K562 (cell line): ENCODE data around the gene TUBB4B.

Experiments used
- CTBP1 ChIP-seq: fragments of 450-650 bp; IDR thresholded peaks from 2 replicates; pipeline ENCODE4 v1.6.1; 2016; ENCODE audit warnings: borderline replicate concordance
- SMARCE1 ChIP-seq: fragments of 450-650 bp; IDR thresholded peaks from 2 replicates; pipeline ENCODE4 v1.7.1; 2016; ENCODE audit warnings: mild to moderate bottlenecking
- TF ChIP-seq, protein P1 (sequence below): fragments of 450-650 bp; IDR thresholded peaks from 2 replicates; pipeline ENCODE4 v1.6.1; 2018; ENCODE audit not compliant: partially characterized antibody

DNA sequence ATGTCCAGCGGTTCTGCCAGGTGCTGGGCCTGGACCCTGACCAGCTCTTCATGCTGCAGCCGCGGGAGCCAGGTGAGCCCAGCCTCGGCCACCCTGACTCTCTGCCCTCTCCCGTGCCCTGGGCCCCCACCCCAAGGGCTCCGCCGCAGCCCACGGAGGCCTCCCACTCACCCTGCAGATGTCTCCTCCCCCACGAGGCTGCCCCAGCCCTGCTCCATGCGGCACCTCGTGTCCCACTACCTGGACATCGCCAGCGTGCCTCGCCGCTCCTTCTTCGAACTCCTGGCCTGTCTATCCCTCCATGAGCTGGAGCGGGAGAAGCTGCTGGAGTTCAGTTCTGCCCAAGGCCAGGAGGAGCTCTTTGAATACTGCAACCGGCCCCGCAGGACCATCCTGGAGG is 26.5 kb upstream of the TUBB4B start:
- no peak for TF ChIP-seq CTBP1
- no peak for TF ChIP-seq SMARCE1
- TF ChIP-seq, protein P1, sequence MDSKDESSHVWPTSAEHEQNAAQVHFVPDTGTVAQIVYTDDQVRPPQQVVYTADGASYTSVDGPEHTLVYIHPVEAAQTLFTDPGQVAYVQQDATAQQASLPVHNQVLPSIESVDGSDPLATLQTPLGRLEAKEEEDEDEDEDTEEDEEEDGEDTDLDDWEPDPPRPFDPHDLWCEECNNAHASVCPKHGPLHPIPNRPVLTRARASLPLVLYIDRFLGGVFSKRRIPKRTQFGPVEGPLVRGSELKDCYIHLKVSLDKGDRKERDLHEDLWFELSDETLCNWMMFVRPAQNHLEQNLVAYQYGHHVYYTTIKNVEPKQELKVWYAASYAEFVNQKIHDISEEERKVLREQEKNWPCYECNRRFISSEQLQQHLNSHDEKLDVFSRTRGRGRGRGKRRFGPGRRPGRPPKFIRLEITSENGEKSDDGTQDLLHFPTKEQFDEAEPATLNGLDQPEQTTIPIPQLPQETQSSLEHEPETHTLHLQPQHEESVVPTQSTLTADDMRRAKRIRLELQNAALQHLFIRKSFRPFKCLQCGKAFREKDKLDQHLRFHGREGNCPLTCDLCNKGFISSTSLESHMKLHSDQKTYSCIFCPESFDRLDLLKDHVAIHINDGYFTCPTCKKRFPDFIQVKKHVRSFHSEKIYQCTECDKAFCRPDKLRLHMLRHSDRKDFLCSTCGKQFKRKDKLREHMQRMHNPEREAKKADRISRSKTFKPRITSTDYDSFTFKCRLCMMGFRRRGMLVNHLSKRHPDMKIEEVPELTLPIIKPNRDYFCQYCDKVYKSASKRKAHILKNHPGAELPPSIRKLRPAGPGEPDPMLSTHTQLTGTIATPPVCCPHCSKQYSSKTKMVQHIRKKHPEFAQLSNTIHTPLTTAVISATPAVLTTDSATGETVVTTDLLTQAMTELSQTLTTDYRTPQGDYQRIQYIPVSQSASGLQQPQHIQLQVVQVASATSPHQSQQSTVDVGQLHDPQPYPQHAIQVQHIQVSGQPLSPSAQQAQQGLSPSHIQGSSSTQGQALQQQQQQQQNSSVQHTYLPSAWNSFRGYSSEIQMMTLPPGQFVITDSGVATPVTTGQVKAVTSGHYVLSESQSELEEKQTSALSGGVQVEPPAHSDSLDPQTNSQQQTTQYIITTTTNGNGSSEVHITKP, result no peak
